ENCODE data around the gene ANO10. TPM values are rescaled to one million over a fixed set of nuclear protein-coding genes. Genes with fewer than 3 reads are reported as not detected.
"Not testable (repeated sequence)": the region's sequence is repeated elsewhere in the genome, so short reads cannot be mapped to it uniquely, and the experiment has no call there.

Gene ANO10
- total RNA-seq, 3 donors from 2014 or later: 27.4 to 31.8 (median 28.5) TPM

GRCh38 chr3:43523454-43524053 lies 98.3 kb downstream of the ANO10 start:
- H3K4me3 ChIP-seq: no peak overlapping the region
- no peak overlapping the region for H3K27ac ChIP-seq
- no peaks in the 10 kb centered on the region for H3K27me3 ChIP-seq
- no peaks in the 10 kb centered on the region for H3K4me1 ChIP-seq
- no peak for DNase-seq (ENCODE audit: low spot score in 2 of 2)
- intact Hi-C loops (cut with DNase I; ENCODE audit: low total_unique reads): no loop called here
- H3K36me3 ChIP-seq: no peaks in the 10 kb centered on the region
- TF ChIP-seq POLR2A (IDR thresholded peaks at IDR 0.05): no peak
- H3K9me3 ChIP-seq: peaks cover 7 to 16% of the 10 kb centered on the region in 2 donors

GRCh38 chr3:43522727-43523362 lies 99.0 kb downstream of the ANO10 start:
- Histone ChIP-seq H3K36me3 (no peaks in the 10 kb centered on the region), H3K27me3 (no peaks in the 10 kb centered on the region), H3K4me3 (no peak overlapping the region), H3K27ac (no peak overlapping the region), H3K4me1 (no peaks in the 10 kb centered on the region), H3K9me3 (peaks cover 5 to 12% of the 10 kb centered on the region in 2 donors)
- no peak for DNase-seq (ENCODE audit: low spot score in 2 of 2)
- no peak for TF ChIP-seq POLR2A (IDR thresholded peaks at IDR 0.05)
- no peak for TF ChIP-seq POLR2AphosphoS5 (IDR thresholded peaks at IDR 0.05)
- TF ChIP-seq CTCF (IDR thresholded peaks at IDR 0.05): no peak
- intact Hi-C loops (cut with DNase I; ENCODE audit: low total_unique reads): no loop called here

GRCh38 chr3:43521941-43522340 lies 99.9 kb downstream of the ANO10 start:
- TF ChIP-seq POLR2AphosphoS5 (IDR thresholded peaks at IDR 0.05) (no peak), CTCF (IDR thresholded peaks at IDR 0.05) (no peak), POLR2A (IDR thresholded peaks at IDR 0.05) (no peak)
- H3K4me1 ChIP-seq: no peaks in the 10 kb centered on the region
- no peak overlapping the region for H3K27ac ChIP-seq
- DNase-seq (ENCODE audit: low spot score in 2 of 2): no peak
- H3K4me3 ChIP-seq: no peak overlapping the region
- H3K9me3 ChIP-seq: peaks cover 5 to 12% of the 10 kb centered on the region in 2 donors
- no peaks in the 10 kb centered on the region for H3K27me3 ChIP-seq
- H3K36me3 ChIP-seq: no peaks in the 10 kb centered on the region
- intact Hi-C loops (cut with DNase I; ENCODE audit: low total_unique reads): no loop called here

DNA sequence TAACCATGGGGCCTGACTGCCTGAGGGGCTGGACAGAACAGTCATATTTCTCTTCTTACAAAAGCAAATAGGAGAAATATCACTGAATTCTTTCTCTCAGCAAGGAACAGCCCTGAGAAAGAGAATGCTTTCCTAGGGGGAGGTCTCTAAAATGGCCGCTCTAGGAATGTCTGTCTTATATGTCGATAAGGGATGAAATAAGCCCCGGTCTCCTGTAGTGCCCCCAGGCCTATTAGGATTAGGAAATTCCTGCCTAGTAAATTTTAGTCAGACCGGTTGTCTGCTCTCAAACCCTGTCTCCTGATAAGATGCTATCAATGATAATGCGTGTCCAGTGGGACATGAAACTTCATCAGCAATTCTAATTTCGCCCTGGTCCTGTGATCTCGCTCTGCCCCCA lies 103.3 kb downstream of the ANO10 start:
- H3K36me3 ChIP-seq; H3K4me1 ChIP-seq; H3K27me3 ChIP-seq; H3K4me3 ChIP-seq; DNase-seq (ENCODE audit: low spot score in 2 of 2); intact Hi-C loops (cut with DNase I; ENCODE audit: low total_unique reads); H3K27ac ChIP-seq: not testable (repeated sequence)
- peaks cover 5 to 12% of the 10 kb centered on the region in 2 donors for H3K9me3 ChIP-seq

- no peaks in the 10 kb centered on the region for H3K4me1 ChIP-seq
- H3K27ac ChIP-seq: no peak overlapping the region
- no peaks in the 10 kb centered on the region for H3K36me3 ChIP-seq
- peaks cover 5 to 12% of the 10 kb centered on the region in 2 donors for H3K9me3 ChIP-seq
- no peak overlapping the region for H3K4me3 ChIP-seq
- TF ChIP-seq CTCF (IDR thresholded peaks at IDR 0.05) (no peak), POLR2AphosphoS5 (IDR thresholded peaks at IDR 0.05) (no peak), POLR2A (IDR thresholded peaks at IDR 0.05) (no peak)
- no peak for DNase-seq (ENCODE audit: low spot score in 2 of 2)
- no peaks in the 10 kb centered on the region for H3K27me3 ChIP-seq
- intact Hi-C loops (cut with DNase I; ENCODE audit: low total_unique reads): no loop called here
Observed at GRCh38 chr3:43515970-43516635, 105.7 kb downstream of the ANO10 start.
